SK-N-SH treated with all-trans-retinoic acid at 6 μM for 48 hours (cell line): ENCODE measurements around the gene BTG1.

Source experiments
- BACH2 ChIP-seq: fragments of 250-450 bp; sonication (Bioruptor Pico); IDR thresholded peaks from 2 replicates; pipeline ENCODE4 v1.9.0; 2021; ENCODE audit warnings: mild to moderate bottlenecking, borderline replicate concordance
- CREB5 ChIP-seq: fragments of 250-450 bp; sonication (Bioruptor Pico); IDR thresholded peaks from 2 replicates; pipeline ENCODE4 v1.5.1; 2020; ENCODE audit warnings: low read depth, mild to moderate bottlenecking, moderate library complexity
- CSDC2 ChIP-seq: fragments of 250-450 bp; sonication (Bioruptor Pico); IDR thresholded peaks from 2 replicates; pipeline ENCODE4 v1.5.0; 2020; ENCODE audit warnings: mild to moderate bottlenecking, moderate library complexity
- ISL1 ChIP-seq: fragments of 250-450 bp; sonication (Bioruptor Pico); IDR thresholded peaks from 2 replicates; pipeline ENCODE4 v2.1.2; 2022; ENCODE audit warnings: mild to moderate bottlenecking, moderate library complexity
- PATZ1 ChIP-seq: fragments of 250-450 bp; sonication (Bioruptor Pico); IDR thresholded peaks from 2 replicates; pipeline ENCODE4 v1.8.0; 2020; ENCODE audit warnings: mild to moderate bottlenecking, moderate library complexity, borderline replicate concordance
- PPARA ChIP-seq: fragments of 250-450 bp; sonication (Bioruptor Pico); IDR thresholded peaks from 2 replicates; pipeline ENCODE4 v1.5.0; 2020; ENCODE audit warnings: mild to moderate bottlenecking, borderline replicate concordance
- TOX ChIP-seq: fragments of 250-450 bp; sonication (Bioruptor Pico); IDR thresholded peaks from 2 replicates; pipeline ENCODE4 v1.8.0; 2021; ENCODE audit warnings: mild to moderate bottlenecking, moderate library complexity, borderline replicate concordance
- TSHZ2 ChIP-seq: fragments of 250-450 bp; sonication (Bioruptor Pico); IDR thresholded peaks from 2 replicates; pipeline ENCODE4 v1.5.0; 2020; ENCODE audit warnings: mild to moderate bottlenecking, moderate library complexity
- ZC3H10 ChIP-seq: fragments of 250-450 bp; sonication (Bioruptor Pico); IDR thresholded peaks from 2 replicates; pipeline ENCODE4 v1.5.1; 2021; ENCODE audit warnings: mild to moderate bottlenecking, moderate library complexity
- ZNF565 ChIP-seq: fragments of 450-650 bp; formaldehyde crosslinking; conservative IDR thresholded peaks from 2 replicates; pipeline ENCODE4 v1.5.0; 2020; ENCODE audit warnings: low read depth, mild to moderate bottlenecking, moderate library complexity
- ZNF8 ChIP-seq: fragments of 450-650 bp; formaldehyde crosslinking; IDR thresholded peaks from 2 replicates; pipeline ENCODE4 v1.5.0; 2020; ENCODE audit warnings: mild to moderate bottlenecking, moderate library complexity

- TF ChIP-seq CSDC2 (CRISPR knock-in tag): no peak
- no peak for TF ChIP-seq TSHZ2
- TF ChIP-seq TOX: no peak
- no peak for TF ChIP-seq ZNF8 (CRISPR knock-in tag)
- no peak for TF ChIP-seq CREB5 (CRISPR knock-in tag)
- no peak for TF ChIP-seq ISL1 (CRISPR knock-in tag)
- TF ChIP-seq PPARA: no peak
- no peak for TF ChIP-seq ZNF565 (CRISPR knock-in tag)
- TF ChIP-seq BACH2: no peak
- no peak for TF ChIP-seq ZC3H10
- no peak for TF ChIP-seq PATZ1 (CRISPR knock-in tag)
Observed at GRCh38 chr12:92107621-92108131, 38.0 kb downstream of the BTG1 start.
